ENCODE results near the gene OXA1L.
"Not testable (repeated sequence)": the region's sequence is repeated elsewhere in the genome, so short reads cannot be mapped to it uniquely, and the experiment has no call there.

The OXA1L gene

DNA sequence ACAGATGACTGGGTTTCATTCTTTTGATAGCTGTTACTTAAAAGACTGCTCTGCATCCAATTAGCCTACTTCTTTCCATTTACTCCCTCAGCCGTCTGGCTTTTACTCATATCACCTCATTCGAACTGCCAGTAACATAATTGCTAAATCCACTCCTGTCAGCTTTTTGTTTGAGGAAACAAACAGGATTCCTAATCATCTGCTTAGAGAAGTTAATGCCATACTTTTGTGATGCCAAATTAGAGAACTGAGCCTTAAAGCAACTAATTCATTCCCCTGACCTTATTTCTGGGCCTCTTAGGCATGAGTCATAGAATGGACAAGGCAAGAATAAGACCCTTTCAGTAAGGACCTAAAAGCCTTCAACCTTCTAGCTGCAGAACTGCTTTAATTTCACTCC is 2.9 kb downstream of the OXA1L start:
- no peak for DNase-seq

- no peak for DNase-seq
These were observed 4.1 kb downstream of the OXA1L start for GRCh38 chr14:22770481-22771187.

GRCh38 chr14:22772725-22773124 is 6.2 kb downstream of the OXA1L start:
- DNase-seq: no peak

DNA sequence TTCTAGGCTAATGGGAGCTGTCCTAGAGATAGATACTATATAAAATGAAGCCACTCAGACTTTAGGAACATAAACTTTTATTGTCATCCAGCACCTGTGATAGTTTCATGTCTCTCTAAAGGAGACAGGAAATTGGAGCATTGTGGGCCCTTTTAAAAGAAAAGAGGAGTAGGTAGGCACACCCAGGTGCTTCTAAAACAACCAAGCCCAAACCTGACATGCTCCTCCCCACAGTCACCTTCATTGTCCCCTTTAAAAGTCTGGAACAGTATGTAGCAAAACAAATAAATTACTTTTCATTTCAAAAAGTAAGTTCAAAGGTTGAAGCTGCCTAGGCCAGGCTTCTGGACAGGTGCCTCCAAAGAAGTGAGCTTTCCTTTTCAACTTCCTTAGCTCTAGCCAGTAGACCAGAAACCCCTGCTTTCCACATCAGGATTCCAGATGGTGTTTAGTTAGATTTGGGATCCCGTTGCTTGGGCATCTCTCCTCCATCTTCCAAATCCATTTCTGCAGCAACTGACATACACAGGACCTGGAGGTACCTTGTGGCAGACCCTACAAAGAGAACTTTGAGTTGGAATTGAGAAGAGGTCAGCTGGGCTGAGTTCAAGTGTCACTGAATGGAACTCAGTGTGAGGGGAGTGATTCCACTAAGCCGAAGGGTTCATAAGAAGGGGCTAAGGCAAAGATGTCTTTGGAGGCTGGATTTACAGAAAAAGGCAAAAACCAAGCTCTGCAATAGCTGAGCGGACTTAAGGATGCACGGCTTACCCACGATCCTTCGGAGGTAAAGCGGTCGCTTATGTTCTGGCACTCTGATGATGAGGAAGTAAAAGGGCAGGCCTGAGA is 6.9 kb downstream of the OXA1L start:
- DNase-seq: no peak

- DNase-seq: no peak
These were observed 7.7 kb downstream of the OXA1L start for GRCh38 chr14:22774011-22774706.

GRCh38 chr14:22776215-22776614 is 9.7 kb downstream of the OXA1L start:
- DNase-seq: no peak

GRCh38 chr14:22776849-22777248 is 10.4 kb downstream of the OXA1L start:
- DNase-seq: not testable (repeated sequence)

DNA sequence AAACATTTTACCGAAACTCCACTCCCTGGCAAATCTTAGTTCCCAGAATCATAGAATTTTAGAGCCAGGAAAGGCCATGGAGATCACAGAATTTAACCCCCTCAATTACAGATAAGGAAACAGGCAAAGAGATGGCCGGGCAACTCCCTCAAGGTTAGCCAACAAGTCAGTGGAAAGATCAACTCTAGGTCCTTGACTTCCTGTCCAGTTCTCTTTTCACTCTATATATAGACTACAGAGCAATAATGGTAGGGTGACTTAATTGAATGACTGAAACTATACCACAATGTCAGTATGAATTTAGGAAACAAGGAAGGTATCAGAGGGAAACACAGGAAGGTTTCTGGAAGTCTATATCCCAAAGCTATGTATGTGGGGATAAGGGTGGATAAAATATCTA is 11.6 kb downstream of the OXA1L start:
- no peak for DNase-seq

GRCh38 chr14:22780105-22780679 is 13.7 kb downstream of the OXA1L start:
- no peak for DNase-seq

DNA sequence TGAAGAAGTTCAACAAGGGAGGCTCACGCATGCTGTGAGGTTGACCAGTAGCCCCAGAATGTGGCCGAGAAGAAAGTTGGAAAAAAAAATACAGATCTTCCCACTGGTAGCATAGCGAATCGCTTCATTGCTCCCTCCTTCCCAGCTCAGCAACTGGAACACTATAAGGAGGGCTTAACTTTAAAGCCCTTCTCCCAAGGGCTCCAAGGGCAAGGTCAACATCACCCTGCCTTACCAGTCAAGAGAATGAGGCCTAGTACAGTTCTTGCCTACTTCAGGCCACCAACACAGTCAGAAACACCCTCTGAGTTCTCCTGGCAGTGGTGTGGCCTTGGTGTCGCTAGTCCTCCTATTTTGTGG is 14.4 kb downstream of the OXA1L start:
- DNase-seq: no peak

DNA sequence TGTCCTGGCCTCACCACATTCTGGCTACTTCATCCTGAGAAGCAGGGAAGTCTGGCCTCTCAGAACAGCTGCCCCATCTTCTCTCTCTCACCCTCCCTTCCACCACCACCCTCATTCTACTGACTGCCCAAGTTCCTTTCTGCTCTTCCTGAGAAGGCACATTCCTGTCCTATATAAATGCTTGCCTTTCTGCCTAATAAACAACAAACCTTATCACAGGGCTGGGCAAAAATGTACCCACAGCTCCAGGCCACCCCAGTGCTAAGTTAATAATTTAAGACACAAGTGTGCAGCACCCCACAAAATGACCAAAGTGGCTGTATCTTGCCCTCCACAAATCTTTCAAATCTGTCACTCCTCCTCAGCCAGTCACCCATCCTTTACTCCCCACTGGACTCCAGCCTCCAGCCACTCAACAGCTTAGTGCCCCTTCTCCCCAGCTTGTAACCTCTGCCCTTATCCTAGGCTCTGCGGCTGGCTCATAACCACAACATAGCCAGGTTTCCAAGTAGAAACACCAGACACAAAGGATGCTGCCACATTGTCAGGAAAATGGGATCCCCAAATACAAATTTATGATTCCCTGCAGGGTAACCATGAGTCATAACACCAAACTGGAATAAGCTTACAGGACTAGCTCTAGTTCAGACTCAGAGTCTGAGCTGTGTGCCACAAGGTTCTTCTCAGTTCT is 15.0 kb downstream of the OXA1L start:
- no peak for DNase-seq

DNA sequence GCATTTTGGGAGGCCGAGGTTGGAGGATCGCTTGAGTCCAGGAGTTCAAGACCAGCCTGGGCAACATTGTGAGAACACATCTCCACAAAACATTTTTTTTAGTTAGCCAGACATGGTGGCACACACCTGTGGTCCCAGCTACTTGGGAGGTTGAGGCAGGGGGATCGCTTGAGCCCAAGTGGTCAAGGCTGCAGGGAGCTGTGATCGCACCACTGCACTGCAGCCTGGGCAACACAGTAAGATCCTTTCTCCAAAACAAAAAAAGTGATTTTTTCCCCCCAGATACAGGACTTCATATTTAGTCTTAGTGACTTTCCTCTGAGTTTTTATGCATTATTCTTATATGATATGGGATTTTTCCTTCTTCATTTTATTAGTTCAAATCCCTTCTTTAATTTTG is 20.2 kb downstream of the OXA1L start:
- DNase-seq: no peak

- no peak for DNase-seq
These were observed 24.8 kb downstream of the OXA1L start for GRCh38 chr14:22791301-22791700.

GRCh38 chr14:22792158-22792557 is 25.7 kb downstream of the OXA1L start:
- no peak for DNase-seq

DNA sequence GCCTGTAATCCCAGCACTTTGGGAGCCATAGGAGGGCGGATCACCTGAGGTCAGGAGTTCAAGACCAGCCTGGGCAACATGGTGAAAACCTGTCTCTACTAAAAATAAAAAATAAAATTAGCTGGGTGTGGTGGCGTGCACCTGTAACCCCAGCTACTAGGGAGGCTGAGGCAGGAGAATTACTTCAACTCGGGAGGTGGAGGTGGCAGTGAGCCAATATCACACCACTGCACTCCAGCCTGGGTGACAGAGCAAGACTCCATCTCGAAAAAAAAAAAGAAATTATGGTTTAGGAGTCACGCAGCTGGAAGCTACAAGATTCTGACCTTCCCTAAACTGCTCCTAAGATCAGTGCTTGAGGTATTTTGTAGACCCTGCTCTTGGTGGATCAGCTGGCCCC is 27.1 kb downstream of the OXA1L start:
- not testable (repeated sequence) for DNase-seq

DNA sequence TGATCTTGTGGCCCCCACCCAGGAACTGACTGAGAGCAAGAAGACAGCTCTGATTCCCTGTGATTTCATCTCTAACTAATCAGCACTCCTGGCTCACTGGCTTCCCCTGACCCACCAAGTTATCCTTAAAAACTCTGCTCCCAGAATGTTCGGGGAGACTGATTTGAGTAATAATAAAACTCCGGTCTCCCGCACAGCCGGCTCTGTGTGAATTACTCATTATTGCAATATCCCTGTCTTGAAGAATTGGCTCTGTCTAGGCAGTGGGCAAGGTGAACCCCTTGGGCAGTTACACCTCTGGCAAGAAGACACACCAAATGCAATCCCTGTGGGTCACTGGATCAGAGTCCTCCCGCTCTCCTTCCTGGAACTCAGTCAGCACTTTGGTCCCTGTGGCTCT is 27.5 kb downstream of the OXA1L start:
- no peak for DNase-seq

- DNase-seq: no peak
These were observed 28.1 kb downstream of the OXA1L start for GRCh38 chr14:22794551-22794951.

DNA sequence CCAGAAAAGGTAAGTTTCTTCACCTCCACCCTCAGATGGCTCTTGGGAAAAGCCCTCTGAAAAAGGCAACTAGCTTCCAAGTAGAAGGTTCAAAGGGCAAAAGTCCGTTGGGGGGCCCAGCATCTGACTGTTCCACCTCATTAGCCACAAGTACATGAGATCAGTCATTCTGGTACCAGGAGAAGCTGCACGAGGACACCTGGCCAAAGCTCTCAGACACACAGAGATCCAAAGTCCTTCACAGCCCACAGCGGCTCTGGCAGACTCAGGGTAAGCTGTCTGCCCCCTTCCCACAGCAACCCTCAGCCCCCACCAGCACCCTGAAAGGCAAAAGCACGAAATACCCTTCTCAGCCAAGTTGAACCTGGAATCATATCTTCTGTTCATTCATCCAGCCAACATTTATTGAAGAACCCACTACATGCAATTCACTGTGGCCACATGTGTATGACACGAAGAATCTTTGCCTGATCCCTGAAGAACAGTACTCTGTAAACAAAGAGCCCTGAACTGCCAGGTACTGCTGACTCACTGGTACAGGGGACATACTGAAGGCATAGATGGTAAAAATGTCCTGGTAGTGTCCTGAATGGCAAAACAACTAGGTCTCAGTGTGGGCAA is 29.7 kb downstream of the OXA1L start:
- no peak for DNase-seq

- no peak for DNase-seq
These were observed 30.8 kb downstream of the OXA1L start for GRCh38 chr14:22797017-22797917.

DNA sequence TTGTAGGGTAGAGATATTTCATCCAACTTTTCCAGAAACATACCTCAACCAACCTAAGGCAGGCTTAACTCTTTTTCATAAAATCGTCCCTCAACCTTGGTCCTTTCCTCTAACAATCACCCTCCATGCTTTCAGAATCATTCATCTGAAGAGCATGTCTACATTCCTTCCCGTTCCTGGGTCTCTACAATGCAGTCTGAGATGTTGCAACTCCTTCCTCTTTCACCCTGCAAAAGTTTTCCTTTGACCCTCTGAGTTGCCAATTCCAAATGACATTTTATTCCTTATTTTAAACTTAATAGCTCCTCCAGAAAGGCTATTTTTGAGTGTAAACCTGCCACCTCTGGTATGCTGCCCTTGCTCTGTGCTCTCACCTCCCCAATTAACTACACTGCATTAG is 32.0 kb downstream of the OXA1L start:
- no peak for DNase-seq

GRCh38 chr14:22800346-22800745 is 33.9 kb downstream of the OXA1L start:
- DNase-seq: no peak

Data from activated naive CD4-positive, alpha-beta T cell treated with anti-CD3 and anti-CD28 coated beads, Interleukin-2, amount 50 U/mL, for 16 hours (primary cell).